ENCODE results near the gene ZNF516. TPM values are rescaled to one million over a fixed set of nuclear protein-coding genes. Genes with fewer than 3 reads are reported as not detected.

ZNF516 gene
- total RNA-seq, 1 donor from 2014 or later: 108 TPM

DNA sequence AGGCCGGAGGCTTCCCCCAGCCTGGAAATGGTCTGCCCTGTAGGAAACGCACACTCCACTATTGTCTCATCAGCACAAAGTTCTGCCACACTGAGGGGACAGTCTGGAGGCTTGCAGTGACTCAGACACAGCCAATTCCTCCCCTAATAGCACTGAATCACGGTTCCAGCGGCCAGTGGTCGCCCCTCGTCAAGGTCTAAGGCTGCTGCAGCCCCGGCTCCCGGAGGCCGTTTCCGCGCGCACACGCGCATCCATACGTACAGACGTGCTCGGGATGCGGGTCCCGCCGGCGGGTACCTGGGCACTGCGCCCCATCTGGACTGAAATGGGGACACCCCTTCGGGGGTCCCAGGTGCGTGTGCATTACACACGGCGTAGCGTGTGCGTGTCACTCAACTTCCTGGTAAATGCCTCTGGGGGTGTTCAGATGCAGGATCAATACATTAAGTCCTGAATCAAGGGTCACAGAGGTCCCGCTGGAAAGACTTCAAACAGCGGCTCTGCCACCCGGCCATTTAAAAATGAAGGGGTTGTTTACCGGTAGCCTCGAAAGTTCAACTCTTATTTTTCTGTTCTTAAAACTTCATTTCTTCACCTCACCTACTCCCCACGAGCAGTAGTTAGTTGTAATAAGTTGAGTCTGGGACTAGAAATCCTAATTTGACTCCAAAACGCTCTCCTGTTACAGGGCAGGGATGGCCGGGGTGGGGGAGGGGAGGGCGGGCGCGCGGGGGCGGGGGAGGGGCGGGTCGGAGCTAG lies 572 bp upstream of the ZNF516 start:
- peaks cover 14% of the 10 kb centered on the region for H3K4me1 Mint-ChIP-seq (ENCODE audit: low read depth)
- H3K27ac Mint-ChIP-seq: peak overlapping the region; percentile 99
- no peaks in the 10 kb centered on the region for H3K9me3 Mint-ChIP-seq (ENCODE audit: low read depth)
- H3K27me3 Mint-ChIP-seq: no peaks in the 10 kb centered on the region
- TF ChIP-seq, protein P1, sequence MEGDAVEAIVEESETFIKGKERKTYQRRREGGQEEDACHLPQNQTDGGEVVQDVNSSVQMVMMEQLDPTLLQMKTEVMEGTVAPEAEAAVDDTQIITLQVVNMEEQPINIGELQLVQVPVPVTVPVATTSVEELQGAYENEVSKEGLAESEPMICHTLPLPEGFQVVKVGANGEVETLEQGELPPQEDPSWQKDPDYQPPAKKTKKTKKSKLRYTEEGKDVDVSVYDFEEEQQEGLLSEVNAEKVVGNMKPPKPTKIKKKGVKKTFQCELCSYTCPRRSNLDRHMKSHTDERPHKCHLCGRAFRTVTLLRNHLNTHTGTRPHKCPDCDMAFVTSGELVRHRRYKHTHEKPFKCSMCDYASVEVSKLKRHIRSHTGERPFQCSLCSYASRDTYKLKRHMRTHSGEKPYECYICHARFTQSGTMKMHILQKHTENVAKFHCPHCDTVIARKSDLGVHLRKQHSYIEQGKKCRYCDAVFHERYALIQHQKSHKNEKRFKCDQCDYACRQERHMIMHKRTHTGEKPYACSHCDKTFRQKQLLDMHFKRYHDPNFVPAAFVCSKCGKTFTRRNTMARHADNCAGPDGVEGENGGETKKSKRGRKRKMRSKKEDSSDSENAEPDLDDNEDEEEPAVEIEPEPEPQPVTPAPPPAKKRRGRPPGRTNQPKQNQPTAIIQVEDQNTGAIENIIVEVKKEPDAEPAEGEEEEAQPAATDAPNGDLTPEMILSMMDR (IDR thresholded peaks at IDR 0.05; ENCODE audit: unreplicated experiment): peak; percentile 24
- DNase-seq (ENCODE audit: low spot score, unreplicated experiment): peak; percentile 37
- H3K4me3 Mint-ChIP-seq (ENCODE audit: low read depth): peak overlapping the region; percentile 95
- no peaks in the 10 kb centered on the region for H3K36me3 Mint-ChIP-seq (ENCODE audit: insufficient read depth)

DNA sequence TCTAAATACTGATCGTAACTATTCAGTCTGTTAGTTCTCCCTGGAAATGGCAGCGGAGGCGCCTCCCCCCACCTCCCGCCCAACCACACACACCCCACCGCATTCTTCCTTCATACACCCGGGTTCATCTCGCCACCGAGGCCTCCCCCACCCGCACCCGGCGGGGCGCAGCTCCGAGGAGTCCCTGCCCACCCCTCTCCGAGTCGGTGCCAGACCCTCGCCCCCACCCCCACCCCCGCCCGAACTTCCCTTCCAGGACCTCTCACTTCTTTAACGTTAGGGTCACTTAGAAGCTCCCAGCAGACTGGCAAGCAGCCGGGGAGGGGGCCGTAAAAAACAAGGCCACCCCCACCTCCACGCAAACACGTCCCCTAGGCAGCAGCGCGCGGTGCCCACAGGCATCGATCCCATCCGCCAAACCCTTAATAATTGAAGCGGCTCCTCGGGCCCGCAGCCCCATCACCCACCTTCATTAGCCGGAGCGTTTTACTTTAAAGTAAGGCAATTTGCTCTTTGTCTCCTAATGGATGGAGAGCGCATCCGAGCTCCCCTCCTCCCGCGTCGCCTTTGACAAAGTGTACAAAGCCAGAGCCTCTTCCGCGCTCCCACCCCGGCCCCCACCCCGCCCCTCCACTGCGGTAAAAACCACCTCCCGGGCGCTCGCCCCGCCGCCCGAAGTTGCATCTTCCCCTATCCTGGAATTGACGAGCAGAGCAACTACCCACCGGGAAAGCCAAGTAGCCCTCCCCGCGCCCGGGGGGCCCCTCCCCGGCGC lies 624 bp downstream of the ZNF516 start:
- peak; percentile 47 for DNase-seq (ENCODE audit: low spot score, unreplicated experiment)
- TF ChIP-seq, protein P1 (IDR thresholded peaks at IDR 0.05; ENCODE audit: unreplicated experiment): no peak
- Mint-ChIP-seq H3K36me3 (ENCODE audit: insufficient read depth) (no peaks in the 10 kb centered on the region), H3K27ac (peak overlapping the region; percentile 96), H3K4me3 (ENCODE audit: low read depth) (peak overlapping the region; percentile 80), H3K27me3 (no peaks in the 10 kb centered on the region), H3K4me1 (ENCODE audit: low read depth) (peaks cover 22% of the 10 kb centered on the region), H3K9me3 (ENCODE audit: low read depth) (no peaks in the 10 kb centered on the region)

DNA sequence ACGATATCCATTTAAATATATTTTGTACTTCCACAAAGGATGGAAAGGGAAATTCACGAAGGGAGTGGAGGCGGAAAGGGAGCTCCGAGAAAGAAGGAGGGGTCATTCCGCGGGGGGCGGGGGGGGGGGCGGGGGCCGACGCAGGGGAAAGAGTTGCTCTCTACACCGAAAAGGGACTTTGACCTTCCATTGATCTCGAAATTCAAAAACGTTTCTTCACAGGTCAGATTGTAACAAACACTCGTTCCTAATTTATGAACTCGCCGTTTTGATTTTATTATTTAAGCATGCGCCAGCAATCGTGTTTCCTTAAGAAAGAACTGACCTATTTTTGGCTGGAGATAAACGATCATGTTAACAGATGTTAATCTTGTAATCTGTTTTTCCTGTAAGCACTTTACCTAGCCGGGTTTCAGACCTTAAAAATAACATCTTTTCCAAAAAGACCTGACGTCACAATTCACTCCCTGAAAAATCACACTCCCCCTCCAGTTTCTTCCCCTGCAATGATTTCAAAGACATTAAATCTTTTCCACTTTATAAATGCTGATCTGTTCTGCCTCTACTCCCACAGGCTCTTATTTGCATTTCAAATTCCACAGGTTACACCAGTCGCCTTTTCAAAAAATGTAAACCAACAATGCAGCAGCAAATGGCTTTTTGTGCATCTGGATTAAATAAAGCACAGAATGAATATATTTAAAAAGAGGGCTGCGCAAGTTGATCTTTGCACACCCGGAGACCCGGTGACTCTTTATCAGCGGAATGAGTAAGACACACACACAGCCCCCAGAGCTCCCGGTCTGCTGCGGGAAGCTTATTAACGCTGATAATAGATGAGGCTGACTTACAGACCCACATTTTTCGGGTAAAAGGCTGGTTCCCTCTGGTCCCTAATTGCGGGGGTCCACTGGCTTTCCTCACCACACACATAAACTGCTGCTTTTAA lies 1.6 kb downstream of the ZNF516 start:
- Mint-ChIP-seq H3K27me3 (no peaks in the 10 kb centered on the region), H3K36me3 (ENCODE audit: insufficient read depth) (no peaks in the 10 kb centered on the region), H3K27ac (peak overlapping the region; percentile 96), H3K4me1 (ENCODE audit: low read depth) (peaks cover 28% of the 10 kb centered on the region), H3K4me3 (ENCODE audit: low read depth) (peak overlapping the region; percentile 80), H3K9me3 (ENCODE audit: low read depth) (no peaks in the 10 kb centered on the region)
- DNase-seq (ENCODE audit: low spot score, unreplicated experiment): no peak
- TF ChIP-seq, protein P1 (IDR thresholded peaks at IDR 0.05; ENCODE audit: unreplicated experiment): no peak

DNA sequence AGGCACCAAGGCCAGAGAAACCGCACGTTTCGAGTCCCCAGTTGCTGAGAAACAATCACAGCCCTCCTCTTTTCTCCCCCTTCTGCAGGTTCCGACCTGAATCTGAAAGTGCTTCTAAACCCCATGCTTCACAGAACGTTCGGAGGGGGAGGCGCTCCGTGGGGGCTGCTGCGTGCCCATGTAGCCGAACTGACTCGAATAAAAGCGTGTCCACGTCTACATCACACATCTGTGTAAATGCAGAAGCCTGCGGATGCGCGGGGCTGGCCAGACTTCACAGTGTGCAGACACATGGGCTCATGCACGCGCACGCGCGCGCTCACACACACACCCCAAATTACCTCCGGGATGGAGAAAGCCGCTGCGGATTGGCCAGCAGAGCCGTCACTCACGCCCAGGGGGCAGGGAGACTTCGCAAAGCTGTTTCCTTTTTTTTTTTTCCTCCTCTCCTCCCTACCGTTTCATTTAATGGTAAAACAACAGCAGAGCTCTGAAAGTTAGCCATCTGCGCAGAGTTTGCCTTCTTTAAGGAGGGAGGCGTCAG lies 2.3 kb downstream of the ZNF516 start:
- Mint-ChIP-seq H3K27me3 (no peaks in the 10 kb centered on the region), H3K27ac (peak overlapping the region; percentile 96), H3K9me3 (ENCODE audit: low read depth) (no peaks in the 10 kb centered on the region), H3K4me3 (ENCODE audit: low read depth) (peak overlapping the region; percentile 80), H3K36me3 (ENCODE audit: insufficient read depth) (no peaks in the 10 kb centered on the region), H3K4me1 (ENCODE audit: low read depth) (peaks cover 34% of the 10 kb centered on the region)
- TF ChIP-seq, protein P1 (IDR thresholded peaks at IDR 0.05; ENCODE audit: unreplicated experiment): no peak
- peak; percentile 99 for DNase-seq (ENCODE audit: low spot score, unreplicated experiment)
